ENCODE measurements around the gene LDB3.

DNA sequence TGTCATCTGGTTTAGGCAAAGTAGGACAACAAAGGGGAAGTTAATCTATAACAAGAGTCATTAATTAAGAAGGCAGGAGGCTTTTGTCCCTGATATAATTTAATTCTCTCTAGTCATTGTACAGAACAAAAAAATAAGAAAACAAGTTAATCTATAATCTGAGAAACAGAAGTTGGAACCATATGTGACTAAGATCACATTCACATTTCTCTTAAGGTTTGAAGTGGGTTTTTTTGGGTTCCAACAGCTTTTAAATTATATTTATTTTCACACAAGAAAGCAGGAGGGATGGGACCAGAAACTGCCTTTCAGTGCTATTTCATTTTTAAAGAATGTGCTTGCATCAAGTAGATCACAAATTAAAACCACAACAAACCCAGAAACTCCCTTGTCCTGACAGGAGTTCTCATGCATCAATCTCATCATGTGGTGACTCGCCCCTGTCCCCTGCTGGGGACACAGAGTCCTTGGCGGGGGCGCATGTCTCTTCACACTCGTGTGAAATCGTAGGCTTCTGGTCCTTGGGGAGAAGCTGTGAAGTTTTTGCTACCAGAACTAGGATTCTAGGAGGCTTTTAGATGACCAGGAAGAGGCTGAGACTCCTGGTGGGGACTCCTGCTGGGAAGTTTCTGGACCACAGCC is 24.0 kb upstream of the LDB3 start:
- TF ChIP-seq CTCF (IDR thresholded peaks at IDR 0.05; ENCODE audit: low read depth, low read length, poor library complexity, severe bottlenecking) (peak; percentile 18), EZH2phosphoT487 (IDR thresholded peaks at IDR 0.05; ENCODE audit: borderline replicate concordance, low read length) (no peak)

All from DOHH2 (cell line).